Coronary artery (tissue), 2 donors: ENCODE data around the gene PIP4K2A.
"Not testable (repeated sequence)": the region's sequence is repeated elsewhere in the genome, so short reads cannot be mapped to it uniquely, and the experiment has no call there.

Source experiments
- DNase-seq: peaks from one replicate; pipeline ENCODE4 v3.0.0-alpha.2; 2017; ENCODE audit warnings: low spot score
- H3K27ac ChIP-seq, 2 donors: fragments of 200-600 bp; sonication (generic); one replicate each; pipeline ENCODE4 v1.5.1; 2016 to 2019
- H3K4me3 ChIP-seq: fragments of 200-600 bp; sonication (generic); 2 replicates; pipeline ENCODE4 v1.5.1; 2016; ENCODE audit warnings: mild to moderate bottlenecking, moderate library complexity
- TF ChIP-seq, protein P1 (sequence below): fragments of 200-600 bp; sonication (generic); IDR thresholded peaks from one replicate; pipeline ENCODE4 v1.5.1; 2019; ENCODE audit warnings: antibody characterized with exemption

The PIP4K2A gene

GRCh38 chr10:22752272-22752889, 38.0 kb upstream of the PIP4K2A start:
- DNase-seq = no peak
- TF ChIP-seq, protein P1, sequence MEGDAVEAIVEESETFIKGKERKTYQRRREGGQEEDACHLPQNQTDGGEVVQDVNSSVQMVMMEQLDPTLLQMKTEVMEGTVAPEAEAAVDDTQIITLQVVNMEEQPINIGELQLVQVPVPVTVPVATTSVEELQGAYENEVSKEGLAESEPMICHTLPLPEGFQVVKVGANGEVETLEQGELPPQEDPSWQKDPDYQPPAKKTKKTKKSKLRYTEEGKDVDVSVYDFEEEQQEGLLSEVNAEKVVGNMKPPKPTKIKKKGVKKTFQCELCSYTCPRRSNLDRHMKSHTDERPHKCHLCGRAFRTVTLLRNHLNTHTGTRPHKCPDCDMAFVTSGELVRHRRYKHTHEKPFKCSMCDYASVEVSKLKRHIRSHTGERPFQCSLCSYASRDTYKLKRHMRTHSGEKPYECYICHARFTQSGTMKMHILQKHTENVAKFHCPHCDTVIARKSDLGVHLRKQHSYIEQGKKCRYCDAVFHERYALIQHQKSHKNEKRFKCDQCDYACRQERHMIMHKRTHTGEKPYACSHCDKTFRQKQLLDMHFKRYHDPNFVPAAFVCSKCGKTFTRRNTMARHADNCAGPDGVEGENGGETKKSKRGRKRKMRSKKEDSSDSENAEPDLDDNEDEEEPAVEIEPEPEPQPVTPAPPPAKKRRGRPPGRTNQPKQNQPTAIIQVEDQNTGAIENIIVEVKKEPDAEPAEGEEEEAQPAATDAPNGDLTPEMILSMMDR = no peak
- no peak overlapping the region for H3K27ac ChIP-seq
- no peak overlapping the region for H3K4me3 ChIP-seq

DNA sequence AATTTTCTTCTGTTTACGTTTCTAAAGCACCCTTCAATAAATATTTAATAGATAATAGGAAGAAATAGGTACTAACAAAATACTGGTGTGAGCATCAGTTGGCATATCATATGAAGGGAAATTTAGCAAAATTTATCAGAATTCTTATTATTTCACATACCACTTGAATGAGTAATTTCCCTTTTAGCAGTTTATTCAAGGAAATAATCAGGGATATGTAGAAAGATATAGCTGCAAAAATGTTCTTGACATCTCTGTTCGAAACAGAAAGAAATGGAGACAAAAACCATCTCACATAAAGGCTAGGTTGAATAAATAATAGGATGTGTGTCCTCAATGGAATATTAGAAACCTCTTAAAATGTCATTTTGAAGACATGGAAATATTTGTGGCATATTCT, 35.8 kb upstream of the PIP4K2A start:
- DNase-seq = no peak
- Histone ChIP-seq H3K4me3 (no peak overlapping the region), H3K27ac (no peak overlapping the region)
- TF ChIP-seq, protein P1 = no peak

- DNase-seq, H3K27ac ChIP-seq, H3K4me3 ChIP-seq: not testable (repeated sequence)
These were observed 30.5 kb upstream of the PIP4K2A start for GRCh38 chr10:22744858-22745257.

DNA sequence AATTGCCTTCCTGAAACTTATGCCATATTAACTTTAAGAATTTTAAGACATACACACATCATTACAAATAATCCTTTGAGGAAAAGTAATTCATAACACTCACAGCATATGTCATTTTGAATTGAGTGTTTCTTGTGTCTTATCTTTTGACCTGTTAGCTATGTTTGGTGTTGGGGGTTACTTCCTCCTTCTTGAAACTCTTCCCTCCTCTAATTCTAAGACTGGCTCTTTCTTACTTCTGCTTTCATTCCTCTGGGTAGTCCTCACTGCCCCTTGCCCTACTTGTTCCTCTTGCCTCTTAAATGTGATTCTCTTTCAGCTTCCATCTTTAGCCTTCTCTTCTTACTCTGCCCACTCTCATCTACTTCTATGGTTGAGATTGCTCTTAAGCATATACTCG, 28.3 kb upstream of the PIP4K2A start:
- TF ChIP-seq, protein P1 = no peak
- H3K27ac ChIP-seq = peak overlapping the region in 1 of 2 donors; percentile 22
- H3K4me3 ChIP-seq = no peak overlapping the region
- DNase-seq = no peak

- not testable (repeated sequence) for H3K27ac ChIP-seq, DNase-seq, H3K4me3 ChIP-seq
These were observed 27.3 kb upstream of the PIP4K2A start for GRCh38 chr10:22741631-22742030.

DNA sequence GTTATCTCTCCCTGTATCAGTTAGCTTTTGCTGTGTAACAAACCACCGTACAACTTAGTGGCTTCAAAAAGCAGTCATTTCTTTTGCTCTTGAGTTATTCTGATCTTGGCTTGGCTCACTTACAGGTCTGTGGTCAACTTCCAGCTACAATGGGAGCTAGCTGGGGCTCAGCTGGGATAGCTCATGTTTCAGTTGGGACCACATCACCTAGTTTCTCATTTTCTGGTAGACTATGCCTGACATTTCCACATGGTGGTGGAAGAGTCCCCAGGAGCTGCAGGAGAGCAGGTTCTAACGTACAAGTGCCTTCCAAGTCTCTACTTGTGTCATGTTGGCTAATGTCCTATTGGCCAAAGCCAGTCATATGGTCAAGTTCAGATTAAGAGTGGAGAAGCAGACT, 25.8 kb upstream of the PIP4K2A start:
- no peak for DNase-seq
- H3K27ac ChIP-seq = no peak overlapping the region
- TF ChIP-seq, protein P1 = no peak

GRCh38 chr10:22737587-22737986, 23.2 kb upstream of the PIP4K2A start:
- no peak overlapping the region for H3K27ac ChIP-seq
- H3K4me3 ChIP-seq = no peak overlapping the region
- TF ChIP-seq, protein P1 = no peak
- DNase-seq = no peak

More for the DNA sequence above, 25.8 kb upstream of the PIP4K2A start:
- no peak overlapping the region for H3K4me3 ChIP-seq

- TF ChIP-seq, protein P1 = no peak
- no peak for DNase-seq
- H3K27ac ChIP-seq = no peak overlapping the region
- H3K4me3 ChIP-seq = no peak overlapping the region
These were observed 21.8 kb upstream of the PIP4K2A start for GRCh38 chr10:22736134-22736533.
